HFF-Myc (cell line): Measurements from ENCODE around the gene PPP1R15B.

Experiments
- DNase-seq: peaks from one replicate; pipeline ENCODE4 v3.0.0-alpha.2; 2011; ENCODE audit warnings: low read depth; ENCODE audit errors: extremely low read depth
- H3K4me3 ChIP-seq: replicated peaks from 2 replicates; pipeline ENCODE4 v1.5.1; 2011; ENCODE audit warnings: low read depth, mild to moderate bottlenecking, control low read depth, low read length
- TF ChIP-seq, protein P1 (sequence below): IDR thresholded peaks from 2 replicates; pipeline ENCODE4 v1.5.1; 2012; ENCODE audit warnings: mild to moderate bottlenecking, low read depth, low read length, control low read depth; ENCODE audit errors: missing control alignments

PPP1R15B gene

DNA sequence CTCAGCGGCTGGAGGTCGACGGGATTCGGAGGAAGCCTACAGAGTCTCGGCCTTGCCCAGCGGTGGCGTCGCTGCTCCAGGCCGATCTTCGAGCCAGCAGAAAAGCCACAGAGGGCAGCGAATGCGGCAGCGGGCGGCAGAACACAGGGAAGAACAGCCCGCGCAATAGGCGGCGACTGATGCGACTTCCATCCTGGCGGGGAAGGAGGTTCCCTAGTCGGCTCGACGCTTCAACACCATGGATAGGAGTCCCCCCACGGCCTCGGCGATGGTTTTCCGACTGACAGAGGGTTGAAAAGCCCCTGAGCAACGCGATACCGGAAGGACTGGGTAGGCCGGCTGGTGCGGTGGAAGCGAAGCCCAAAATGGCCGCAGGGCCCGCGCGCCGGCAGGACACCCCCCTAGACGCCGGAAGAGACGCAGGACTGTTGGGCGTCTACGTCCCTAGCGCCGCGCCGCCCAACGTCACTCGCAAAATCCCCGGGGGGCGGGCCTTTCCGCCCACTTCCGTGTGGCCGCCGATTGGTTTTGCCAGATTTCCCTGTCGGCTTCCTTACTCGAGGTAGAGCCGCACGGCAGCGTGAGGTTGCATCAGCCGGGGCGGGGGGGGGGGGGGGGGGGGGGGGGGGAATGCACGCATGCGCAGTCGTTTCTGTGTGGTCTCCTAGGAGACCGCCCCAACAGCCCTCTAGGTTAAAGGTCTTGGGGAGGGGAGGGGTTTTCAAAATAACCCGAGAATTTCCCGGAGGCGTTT, at the start of gene PPP1R15B:
Gene PPP1R15B, minus strand, starts transcription at position 367 of the 754 bp plus-strand sequence. CDS start 406 bp downstream, outside the sequence.
- H3K4me3 ChIP-seq = peak within 1 kb of the TSS; percentile 98
- TF ChIP-seq, protein P1, sequence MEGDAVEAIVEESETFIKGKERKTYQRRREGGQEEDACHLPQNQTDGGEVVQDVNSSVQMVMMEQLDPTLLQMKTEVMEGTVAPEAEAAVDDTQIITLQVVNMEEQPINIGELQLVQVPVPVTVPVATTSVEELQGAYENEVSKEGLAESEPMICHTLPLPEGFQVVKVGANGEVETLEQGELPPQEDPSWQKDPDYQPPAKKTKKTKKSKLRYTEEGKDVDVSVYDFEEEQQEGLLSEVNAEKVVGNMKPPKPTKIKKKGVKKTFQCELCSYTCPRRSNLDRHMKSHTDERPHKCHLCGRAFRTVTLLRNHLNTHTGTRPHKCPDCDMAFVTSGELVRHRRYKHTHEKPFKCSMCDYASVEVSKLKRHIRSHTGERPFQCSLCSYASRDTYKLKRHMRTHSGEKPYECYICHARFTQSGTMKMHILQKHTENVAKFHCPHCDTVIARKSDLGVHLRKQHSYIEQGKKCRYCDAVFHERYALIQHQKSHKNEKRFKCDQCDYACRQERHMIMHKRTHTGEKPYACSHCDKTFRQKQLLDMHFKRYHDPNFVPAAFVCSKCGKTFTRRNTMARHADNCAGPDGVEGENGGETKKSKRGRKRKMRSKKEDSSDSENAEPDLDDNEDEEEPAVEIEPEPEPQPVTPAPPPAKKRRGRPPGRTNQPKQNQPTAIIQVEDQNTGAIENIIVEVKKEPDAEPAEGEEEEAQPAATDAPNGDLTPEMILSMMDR = no peak
- peak; percentile 97 for DNase-seq

- DNase-seq = no peak
- no peak overlapping the region for H3K4me3 ChIP-seq
- TF ChIP-seq, protein P1 = no peak
These were observed 48.7 kb upstream of the PPP1R15B start for GRCh38 chr1:204460346-204460745.

DNA sequence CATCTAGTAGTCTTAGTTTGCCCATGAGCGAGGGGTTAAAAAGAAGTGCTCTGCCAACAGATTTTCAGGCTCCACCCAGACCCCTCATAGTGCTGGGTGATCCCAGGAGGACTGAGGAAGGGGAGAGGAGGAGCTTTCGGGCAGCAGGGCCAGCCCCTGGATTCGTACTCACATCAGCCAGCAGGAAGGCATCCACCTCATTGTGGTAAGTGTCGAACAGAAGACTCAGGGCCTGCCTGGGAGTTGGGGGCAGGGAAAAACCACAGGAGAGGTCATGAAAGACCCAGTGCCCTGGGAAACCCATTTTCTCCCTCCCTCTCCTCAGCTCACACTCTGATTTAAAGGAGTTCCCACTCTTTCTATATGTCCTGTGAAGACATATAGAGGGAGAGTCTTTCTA, 48.1 kb upstream of the PPP1R15B start:
- no peak overlapping the region for H3K4me3 ChIP-seq
- DNase-seq = no peak
- TF ChIP-seq, protein P1 = no peak

GRCh38 chr1:204457666-204458065, 46.0 kb upstream of the PPP1R15B start:
- H3K4me3 ChIP-seq = no peak overlapping the region
- TF ChIP-seq, protein P1 = no peak
- DNase-seq = no peak

DNA sequence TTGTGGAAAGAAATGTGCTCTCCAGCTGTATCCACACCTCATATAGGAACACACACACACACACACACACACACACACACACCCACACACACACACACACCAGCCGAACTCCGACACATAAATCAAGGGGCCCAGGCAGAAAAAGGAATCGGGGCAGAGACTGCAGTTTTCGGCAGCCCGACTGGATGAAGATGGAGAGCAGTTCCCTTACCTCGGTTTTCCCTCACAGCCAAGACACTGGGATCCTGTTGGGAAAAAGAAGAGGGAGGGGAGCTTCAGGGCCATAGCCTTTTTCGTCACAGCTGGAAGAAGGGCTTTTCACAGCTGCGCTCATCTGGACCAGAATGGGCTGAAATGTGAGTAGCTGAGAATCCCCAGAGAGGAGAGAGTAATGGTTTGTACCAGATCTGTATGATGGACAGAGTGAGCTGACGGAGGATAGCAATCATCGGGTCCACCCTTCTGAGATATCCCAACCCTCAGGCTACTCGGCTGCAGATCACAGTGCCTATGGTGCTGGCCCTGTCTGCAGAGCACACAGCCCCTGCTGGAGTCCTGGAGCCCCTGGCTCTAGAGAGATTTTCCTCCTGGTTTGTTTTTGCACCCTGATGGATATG, 45.3 kb upstream of the PPP1R15B start:
- H3K4me3 ChIP-seq = no peak overlapping the region
- TF ChIP-seq, protein P1 = no peak
- no peak for DNase-seq

DNA sequence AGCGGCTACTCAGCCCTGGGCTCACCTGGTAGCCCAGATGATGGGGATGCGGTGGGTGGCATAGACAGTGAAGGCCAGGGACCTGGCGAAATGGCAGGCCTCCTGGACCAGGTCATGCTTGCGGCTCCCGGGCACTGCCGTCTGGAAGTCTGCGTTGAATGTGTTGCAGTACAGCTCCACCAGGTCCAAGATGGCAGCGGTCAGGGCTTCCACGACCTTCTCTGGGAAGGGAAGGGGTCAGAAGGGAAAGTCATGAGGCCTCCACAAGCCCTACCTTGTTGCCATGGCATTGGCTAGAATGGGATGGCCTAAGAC, 44.2 kb upstream of the PPP1R15B start:
- no peak for DNase-seq
- no peak overlapping the region for H3K4me3 ChIP-seq
- TF ChIP-seq, protein P1 = no peak
